CD8-positive, alpha-beta memory T cell (primary cell): ENCODE results near the gene SLC9A1. TPM values are rescaled to one million over a fixed set of nuclear protein-coding genes. Genes with fewer than 3 reads are reported as not detected.
A peak's percentile ranks its signal among the peaks of the same experiment; 100 is the strongest.

Experiments used
- CTCF ChIA-PET: fragments of 350-600 bp; sonication (Branson Sonifier 250); formaldehyde crosslinking; loops from one replicate; lab custom pipeline; 2021; ENCODE audit warnings: antibody characterized with exemption; lab: Charles Lee
- POLR2A ChIA-PET: fragments of 350-600 bp; sonication (Branson Sonifier 250); formaldehyde crosslinking; loops from one replicate; lab custom pipeline; 2021; ENCODE audit warnings: antibody characterized with exemption; lab: Charles Lee
- DNase-seq, 5 donors: peaks; one replicate each; pipeline versions ENCODE4 v3.0.0 to v3.0.0-alpha.2; 2020 to 2022; ENCODE audit warnings: mixed read lengths in 1 of 5
- H3K27ac ChIP-seq: one replicate; pipeline ENCODE4 v1.7.0; 2013; ENCODE audit warnings: low read depth, mild to moderate bottlenecking, low read length, moderate library complexity
- H3K27me3 ChIP-seq: 2 replicates; pipeline ENCODE4 v1.7.0; 2013; ENCODE audit warnings: low read length, mild to moderate bottlenecking; ENCODE audit not compliant: insufficient read depth, poor library complexity, severe bottlenecking
- H3K36me3 ChIP-seq: 2 replicates; pipeline ENCODE4 v1.7.0; 2013; ENCODE audit warnings: mild to moderate bottlenecking, low read length, moderate library complexity; ENCODE audit not compliant: insufficient read depth
- H3K4me1 ChIP-seq: 2 replicates; pipeline ENCODE4 v1.7.0; 2013; ENCODE audit warnings: mild to moderate bottlenecking, low read length, moderate library complexity; ENCODE audit not compliant: insufficient read depth
- H3K4me3 ChIP-seq: 2 replicates; pipeline ENCODE4 v1.7.0; 2013; ENCODE audit warnings: mild to moderate bottlenecking, low read length
- H3K9me3 ChIP-seq: 2 replicates; pipeline ENCODE4 v1.7.0; 2013; ENCODE audit warnings: mild to moderate bottlenecking, low read length
- H3K27ac Mint-ChIP-seq, 8 donors: one replicate each; pipeline ENCODE4 v1.8.0; 2020 to 2021; ENCODE audit warnings: mixed read lengths in 8 of 8, mild to moderate bottlenecking in 6 of 8, inconsistent platforms in 3 of 8, moderate library complexity in 3 of 8
- H3K27me3 Mint-ChIP-seq, 2 donors: one replicate each; pipeline ENCODE4 v1.8.0; 2020 to 2021; ENCODE audit warnings: mixed read lengths in 2 of 2, mild to moderate bottlenecking in 1 of 2, moderate library complexity in 1 of 2
- H3K36me3 Mint-ChIP-seq, 3 donors: one replicate each; pipeline ENCODE4 v1.8.0; 2020 to 2021; ENCODE audit warnings: mixed read lengths in 3 of 3, inconsistent platforms in 1 of 3, mild to moderate bottlenecking in 1 of 3
- H3K4me1 Mint-ChIP-seq, 3 donors: one replicate each; pipeline ENCODE4 v1.8.0; 2020 to 2021; ENCODE audit warnings: mixed read lengths in 3 of 3, inconsistent platforms in 1 of 3, mild to moderate bottlenecking in 1 of 3
- H3K4me3 Mint-ChIP-seq, 7 donors: one replicate each; pipeline ENCODE4 v1.8.0; 2020 to 2021; ENCODE audit warnings: mixed read lengths in 7 of 7, mild to moderate bottlenecking in 6 of 7, moderate library complexity in 4 of 7, inconsistent platforms in 2 of 7
- H3K9me3 Mint-ChIP-seq, 5 donors: one replicate each; pipeline ENCODE4 v1.8.0; 2020 to 2022; ENCODE audit warnings: mixed read lengths in 5 of 5, mild to moderate bottlenecking in 3 of 5, moderate library complexity in 2 of 5, inconsistent platforms in 1 of 5
- polyA plus RNA-seq: library from polyadenylated mRNA; unstranded; fragments of 300-500 nt; fragmentation: Illumina TruSeq; gene quantifications from one replicate; pipeline ENCODE4 v1.2.3, GENCODE V29; 2021
- total RNA-seq, 2 experiments: library from RNA; stranded (reverse); gene quantifications; one replicate each; pipeline ENCODE4 v1.2.3, GENCODE V29; 2021

The SLC9A1 gene
- total and polyA plus RNA-seq, 3 experiments from 2014 or later: 15.3 to 24.8 (median 23.9) TPM

- Histone ChIP-seq H3K27me3 (no peaks in the 10 kb centered on the region), H3K9me3 (no peaks in the 10 kb centered on the region), H3K36me3 (no peaks in the 10 kb centered on the region), H3K4me3 (no peak overlapping the region), H3K27ac (no peak overlapping the region), H3K4me1 (no peaks in the 10 kb centered on the region)
- POLR2A ChIA-PET: interaction anchor here (1.6 kb wide), 1 partner anchor 16 kb away, joined by 4 read pairs; no protein-coding TSS in a partner anchor
- Mint-ChIP-seq H3K27ac (peak overlapping the region in 3 of 8 donors; percentile 4 to 92 (median 14)), H3K9me3 (peaks cover 0 to 1% (median 0%) of the 10 kb centered on the region in 5 donors), H3K36me3 (peaks cover 0 to 6% (median 2%) of the 10 kb centered on the region in 3 donors), H3K27me3 (peaks cover 0 to 1% of the 10 kb centered on the region in 2 donors), H3K4me3 (no peak overlapping the region), H3K4me1 (peaks cover 6 to 10% (median 7%) of the 10 kb centered on the region in 3 donors)
- CTCF ChIA-PET: no interaction called here
- DNase-seq: no peak
Measured at GRCh38 chr1:27120854-27121253, 34.1 kb downstream of the SLC9A1 start.

GRCh38 chr1:27118440-27118689 is 36.6 kb downstream of the SLC9A1 start:
- Histone ChIP-seq H3K27me3 (no peaks in the 10 kb centered on the region), H3K36me3 (no peaks in the 10 kb centered on the region), H3K9me3 (no peaks in the 10 kb centered on the region), H3K4me1 (peaks cover 22% of the 10 kb centered on the region), H3K27ac (no peak overlapping the region), H3K4me3 (no peak overlapping the region)
- Mint-ChIP-seq H3K27ac (no peak overlapping the region), H3K4me1 (peaks cover 19 to 35% (median 31%) of the 10 kb centered on the region in 3 donors), H3K9me3 (no peaks in the 10 kb centered on the region), H3K36me3 (peaks cover 0 to 12% (median 2%) of the 10 kb centered on the region in 3 donors), H3K4me3 (no peak overlapping the region), H3K27me3 (peaks cover 0 to 1% of the 10 kb centered on the region in 2 donors)
- DNase-seq: no peak
- ChIA-PET CTCF (interaction anchor here (0.9 to 1.3 kb wide), 2 partner anchors 39 to 178 kb away, joined by 3 read pairs; no protein-coding TSS in a partner anchor), POLR2A (no interaction called here)

DNA sequence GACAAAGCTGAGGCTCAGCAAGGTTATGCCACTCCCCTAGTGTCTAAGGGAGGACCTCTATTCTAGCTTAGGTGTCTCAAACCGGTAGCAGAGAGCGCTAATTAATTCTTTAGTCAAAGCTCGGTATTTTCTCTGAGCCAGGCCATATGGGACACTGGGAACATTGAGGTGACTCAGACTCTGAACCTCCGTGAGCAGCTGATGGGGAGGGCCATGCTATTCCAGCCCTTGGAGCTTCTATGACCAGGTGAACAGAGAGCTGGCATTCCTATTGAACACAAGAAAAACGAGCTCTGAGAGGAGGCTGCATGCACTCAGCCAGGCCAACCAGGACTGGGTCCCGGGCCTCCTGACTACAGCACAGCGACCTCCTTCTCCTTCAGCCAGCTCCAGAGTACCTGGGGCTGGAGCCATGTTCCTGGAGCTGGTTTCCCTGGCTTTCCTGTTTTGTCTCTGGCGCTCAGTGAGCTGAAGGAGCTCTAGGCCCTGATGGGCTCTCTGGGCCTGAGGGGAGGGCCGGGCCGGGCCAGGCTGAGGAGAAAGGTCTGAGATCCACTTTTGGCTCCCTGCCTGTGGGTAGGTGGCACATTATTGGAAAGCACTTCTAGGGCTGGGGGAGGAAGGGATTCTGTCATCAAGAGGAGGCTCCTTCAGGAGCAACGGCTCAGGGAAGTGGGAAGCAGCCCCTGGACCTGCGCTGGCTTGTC is 37.0 kb downstream of the SLC9A1 start:
- H3K27ac ChIP-seq: no peak overlapping the region
- H3K9me3 Mint-ChIP-seq: no peaks in the 10 kb centered on the region
- peaks cover 26% of the 10 kb centered on the region for H3K4me1 ChIP-seq
- H3K27me3 ChIP-seq: no peaks in the 10 kb centered on the region
- H3K4me3 ChIP-seq: no peak overlapping the region
- ChIA-PET POLR2A (no interaction called here), CTCF (interaction anchor here (0.5 to 1.7 kb wide), 4 partner anchors 40 to 552 kb away, joined by 3 read pairs; no protein-coding TSS in a partner anchor)
- no peak for DNase-seq
- no peak overlapping the region for H3K4me3 Mint-ChIP-seq
- peaks cover 23 to 40% (median 36%) of the 10 kb centered on the region in 3 donors for H3K4me1 Mint-ChIP-seq
- no peaks in the 10 kb centered on the region for H3K36me3 ChIP-seq
- H3K27ac Mint-ChIP-seq: peak overlapping the region in 2 of 8 donors; percentile 43 to 82
- H3K36me3 Mint-ChIP-seq: peaks cover 0 to 14% (median 2%) of the 10 kb centered on the region in 3 donors
- H3K9me3 ChIP-seq: no peaks in the 10 kb centered on the region
- H3K27me3 Mint-ChIP-seq: peaks cover 0 to 1% of the 10 kb centered on the region in 2 donors

- Mint-ChIP-seq H3K4me3 (no peak overlapping the region), H3K27me3 (peaks cover 0 to 1% of the 10 kb centered on the region in 2 donors), H3K4me1 (peaks cover 31 to 51% (median 47%) of the 10 kb centered on the region in 3 donors), H3K36me3 (peaks cover 0 to 15% (median 4%) of the 10 kb centered on the region in 3 donors), H3K9me3 (no peaks in the 10 kb centered on the region), H3K27ac (peak overlapping the region in 6 of 8 donors; percentile 12 to 86 (median 64))
- Histone ChIP-seq H3K36me3 (no peaks in the 10 kb centered on the region), H3K9me3 (no peaks in the 10 kb centered on the region), H3K4me1 (peaks cover 37% of the 10 kb centered on the region), H3K4me3 (no peak overlapping the region), H3K27me3 (no peaks in the 10 kb centered on the region), H3K27ac (no peak overlapping the region)
- ChIA-PET POLR2A (no interaction called here), CTCF (interaction anchor here (1.2 to 1.7 kb wide), 3 partner anchors 72 to 553 kb away, joined by 3 to 4 read pairs (median 3); no protein-coding TSS in a partner anchor)
- no peak for DNase-seq
Measured at GRCh38 chr1:27116697-27117096, 38.2 kb downstream of the SLC9A1 start.

DNA sequence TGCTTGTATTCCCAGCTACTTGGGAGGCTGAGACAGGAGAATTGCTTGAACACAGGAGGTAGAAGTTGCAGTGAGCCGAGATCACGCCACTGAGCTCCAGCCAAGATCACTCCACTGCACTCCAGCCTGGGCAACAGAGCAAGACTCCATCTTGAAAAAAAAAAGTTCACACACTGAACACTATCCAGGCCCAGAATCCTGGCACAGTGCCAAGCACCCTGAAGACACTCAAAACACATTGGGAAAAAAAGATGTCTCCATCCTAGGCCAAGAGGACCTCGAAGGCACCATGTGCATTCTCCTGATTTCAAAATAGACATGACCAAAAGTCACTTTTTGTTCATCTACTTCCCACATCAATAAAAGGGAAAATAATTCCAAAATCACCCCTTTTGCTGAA is 38.7 kb downstream of the SLC9A1 start:
- Histone ChIP-seq H3K4me1 (peaks cover 42% of the 10 kb centered on the region), H3K27ac (no peak overlapping the region), H3K4me3 (no peak overlapping the region), H3K27me3 (no peaks in the 10 kb centered on the region), H3K9me3 (no peaks in the 10 kb centered on the region), H3K36me3 (no peaks in the 10 kb centered on the region)
- no peak for DNase-seq
- CTCF ChIA-PET: interaction anchor here (1.2 to 1.6 kb wide), 3 partner anchors 72 to 184 kb away, joined by 3 to 4 read pairs (median 3); no protein-coding TSS in a partner anchor
- H3K4me1 Mint-ChIP-seq: peaks cover 33 to 55% (median 51%) of the 10 kb centered on the region in 3 donors
- no peaks in the 10 kb centered on the region for H3K27me3 Mint-ChIP-seq
- no peaks in the 10 kb centered on the region for H3K9me3 Mint-ChIP-seq
- no peak overlapping the region for H3K4me3 Mint-ChIP-seq
- POLR2A ChIA-PET: interaction anchor here (1.1 kb wide), 1 partner anchor 26 kb away, joined by 4 read pairs; no protein-coding TSS in a partner anchor
- H3K27ac Mint-ChIP-seq: peak overlapping the region in 4 of 8 donors; percentile 67 to 86 (median 81)
- H3K36me3 Mint-ChIP-seq: peaks cover 0 to 15% (median 4%) of the 10 kb centered on the region in 3 donors

- Mint-ChIP-seq H3K4me1 (peaks cover 36 to 62% (median 52%) of the 10 kb centered on the region in 3 donors), H3K27me3 (no peaks in the 10 kb centered on the region), H3K9me3 (no peaks in the 10 kb centered on the region), H3K27ac (peak overlapping the region in 6 of 8 donors; percentile 38 to 90 (median 84)), H3K4me3 (no peak overlapping the region), H3K36me3 (peaks cover 0 to 12% (median 2%) of the 10 kb centered on the region in 3 donors)
- no peak overlapping the region for H3K4me3 ChIP-seq
- H3K36me3 ChIP-seq: no peaks in the 10 kb centered on the region
- peaks cover 44% of the 10 kb centered on the region for H3K4me1 ChIP-seq
- H3K27ac ChIP-seq: no peak overlapping the region
- no peaks in the 10 kb centered on the region for H3K9me3 ChIP-seq
- no peak for DNase-seq
- ChIA-PET CTCF (interaction anchor here (0.8 to 1.9 kb wide), 7 partner anchors 12 to 182 kb away, joined by 3 to 6 read pairs (median 4); partner anchors contain the start of gene SLC9A1), POLR2A (no interaction called here)
- no peaks in the 10 kb centered on the region for H3K27me3 ChIP-seq
Measured at GRCh38 chr1:27114546-27114945, 40.4 kb downstream of the SLC9A1 start.

DNA sequence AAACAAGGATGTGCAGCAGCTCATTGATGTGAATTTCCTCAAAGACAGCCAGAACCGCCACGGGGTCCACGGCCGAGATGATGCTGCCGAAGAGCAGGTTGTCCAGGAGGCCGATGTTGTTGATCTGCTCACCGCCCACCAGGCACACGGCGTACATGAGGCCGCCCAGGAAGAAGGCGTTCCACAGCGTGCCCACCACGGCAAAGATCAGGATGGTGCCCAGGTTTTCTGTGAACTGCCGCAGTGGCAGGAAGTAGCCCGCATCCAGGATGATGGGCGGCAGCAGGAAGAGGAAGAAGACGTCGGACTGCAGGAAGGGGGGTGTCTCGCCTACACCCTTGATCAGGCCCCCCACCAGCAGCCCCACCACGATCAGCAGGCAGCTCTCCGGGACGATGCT is 41.1 kb downstream of the SLC9A1 start:
- H3K27ac Mint-ChIP-seq: peak overlapping the region; percentile 38 to 91 (median 85)
- peak overlapping the region in 5 of 7 donors; percentile 0 to 62 (median 27) for H3K4me3 Mint-ChIP-seq
- no peaks in the 10 kb centered on the region for H3K27me3 Mint-ChIP-seq
- no peaks in the 10 kb centered on the region for H3K9me3 Mint-ChIP-seq
- peaks cover 44% of the 10 kb centered on the region for H3K4me1 ChIP-seq
- CTCF ChIA-PET: interaction anchor here (0.9 to 3.5 kb wide), 8 partner anchors 12 to 183 kb away, joined by 3 to 38 read pairs (median 6); partner anchors contain the start of gene SLC9A1
- H3K4me3 ChIP-seq: no peak overlapping the region
- H3K4me1 Mint-ChIP-seq: peaks cover 41 to 67% (median 57%) of the 10 kb centered on the region in 3 donors
- H3K36me3 ChIP-seq: no peaks in the 10 kb centered on the region
- H3K36me3 Mint-ChIP-seq: peaks cover 0 to 10% (median 2%) of the 10 kb centered on the region in 3 donors
- DNase-seq: peak in 1 of 5 donors; percentile 46
- POLR2A ChIA-PET: no interaction called here
- H3K27me3 ChIP-seq: no peaks in the 10 kb centered on the region
- H3K27ac ChIP-seq: no peak overlapping the region
- no peaks in the 10 kb centered on the region for H3K9me3 ChIP-seq
